ENCODE results near the gene PCDHAC1. TPM values are rescaled to one million over a fixed set of nuclear protein-coding genes. Genes with fewer than 3 reads are reported as not detected.
"Not testable (repeated sequence)": the region's sequence is repeated elsewhere in the genome, so short reads cannot be mapped to it uniquely, and the experiment has no call there.

PCDHAC1 gene
- not detected in 2 replicates for total RNA-seq
- not detected in 2 replicates for polyA plus RNA-seq
- 0.01 TPM in 1 of 2 replicates, not detected in the other for polyA plus RNA-seq (2011; cell fraction: cytosol; rRNA removed)
- polyA plus RNA-seq (2011; cell fraction: nucleus; rRNA removed): 0.03 and 0.08 TPM in 2 replicates
- not detected in 2 replicates for polyA plus RNA-seq (2012)
- polyA minus RNA-seq: 0.08 and 0.17 TPM in 2 replicates
- not detected for polyA minus RNA-seq (2011; cell fraction: cytosol; rRNA and poly(A)+ RNA removed)
- polyA minus RNA-seq (2011; cell fraction: nucleus; rRNA and poly(A)+ RNA removed): 0.19 TPM in 1 of 2 replicates, not detected in the other
- percentile 13 among the genes with signal in this experiment for Bru-seq, nascent RNA
- BruChase-seq, experiment 1, labeled RNA remaining after a 6-hour chase: percentile 11 among the genes with signal in this experiment
- BruChase-seq, experiment 2, labeled RNA remaining after a 2-hour chase: not detected
- long read RNA-seq: 0 reads

- H3K9me1 ChIP-seq (replicated peaks; ENCODE audit: control insufficient read depth, extremely low read depth, insufficient read depth, low read length): no peaks in the 10 kb centered on the region
- ChIA-PET POLR2A (no interaction called here), CTCF (interaction anchor here (1.5 to 2.4 kb wide), 3 partner anchors 102 to 114 kb away, joined by 4 to 34 read pairs (median 8); no protein-coding TSS in a partner anchor)
- peak within 1 kb of the TSS; percentile 69 for H2AFZ ChIP-seq (ENCODE audit: low read depth, low read length)
- no peaks in the 10 kb centered on the region for H3K79me2 ChIP-seq (ENCODE audit: control insufficient read depth, insufficient read depth, low read length)
- no peak within 1 kb of the TSS for H3K9ac ChIP-seq (replicated peaks; ENCODE audit: extremely low read depth, insufficient read depth, low read length)
- DNase-seq (ENCODE audit: low read depth, low spot score) (no peak), FAIRE-seq (no peak)
- intact Hi-C loops (cut with micrococcal nuclease): loop anchor here (1.0 to 5.0 kb wide), 2 partner anchors 44 to 115 kb away; partner anchors contain the start of gene PCDHA13
- H3K4me2 ChIP-seq (ENCODE audit: insufficient read depth, low read length): peak within 1 kb of the TSS; percentile 3
- no TSS peak for BruUV-seq (replicated peaks)
- no peak within 1 kb of the TSS for H3K27ac ChIP-seq (ENCODE audit: insufficient read depth, low read depth, low read length)
- H4K20me1 ChIP-seq (replicated peaks; ENCODE audit: control insufficient read depth, extremely low read depth, insufficient read depth, low read length): no peaks in the 10 kb centered on the region
- dilution Hi-C loops (cut with MboI; ENCODE audit: extremely low pct_ligation_motif_present, low sequenced_read_pairs): no loop called here
- H3K9me3 ChIP-seq (replicated peaks; ENCODE audit: control insufficient read depth, insufficient read depth, low read length): no peaks in the 10 kb centered on the region
- no peaks in the 10 kb centered on the region for H3K36me3 ChIP-seq (ENCODE audit: control insufficient read depth in 2 of 2, extremely low read depth in 1 of 2, insufficient read depth in 2 of 2, low read length in 2 of 2)
- H3K4me3 ChIP-seq (replicated peaks in 1 of 3; ENCODE audit: insufficient read depth in 1 of 3, low read depth in 1 of 3, low read length in 3 of 3): peak within 1 kb of the TSS in 2 of 3 experiments; percentile 1 to 23
- H3K27me3 ChIP-seq (ENCODE audit: control insufficient read depth in 2 of 2, insufficient read depth in 2 of 2, low read length in 2 of 2): peaks cover 23 to 25% of the 10 kb centered on the region in 2 experiments
- TF ChIP-seq GATA2 (IDR thresholded peaks at IDR 0.05; ENCODE audit: insufficient read depth, insufficient read length, low read depth, low read length) (no peak), EZH2 (IDR thresholded peaks at IDR 0.05; ENCODE audit: borderline replicate concordance, low read depth, low read length, severe bottlenecking) (peak; percentile 9)
- H3K4me1 ChIP-seq (ENCODE audit: control insufficient read depth, extremely low read depth, insufficient read depth, low read length): peaks cover 2% of the 10 kb centered on the region
Observed at GRCh38 chr5:140925806-140926442, at the start of gene PCDHAC1. Gene PCDHAC1 (plus strand): TSS chr5:140926299. CDS start chr5:140926893, 594 bp downstream.

DNA sequence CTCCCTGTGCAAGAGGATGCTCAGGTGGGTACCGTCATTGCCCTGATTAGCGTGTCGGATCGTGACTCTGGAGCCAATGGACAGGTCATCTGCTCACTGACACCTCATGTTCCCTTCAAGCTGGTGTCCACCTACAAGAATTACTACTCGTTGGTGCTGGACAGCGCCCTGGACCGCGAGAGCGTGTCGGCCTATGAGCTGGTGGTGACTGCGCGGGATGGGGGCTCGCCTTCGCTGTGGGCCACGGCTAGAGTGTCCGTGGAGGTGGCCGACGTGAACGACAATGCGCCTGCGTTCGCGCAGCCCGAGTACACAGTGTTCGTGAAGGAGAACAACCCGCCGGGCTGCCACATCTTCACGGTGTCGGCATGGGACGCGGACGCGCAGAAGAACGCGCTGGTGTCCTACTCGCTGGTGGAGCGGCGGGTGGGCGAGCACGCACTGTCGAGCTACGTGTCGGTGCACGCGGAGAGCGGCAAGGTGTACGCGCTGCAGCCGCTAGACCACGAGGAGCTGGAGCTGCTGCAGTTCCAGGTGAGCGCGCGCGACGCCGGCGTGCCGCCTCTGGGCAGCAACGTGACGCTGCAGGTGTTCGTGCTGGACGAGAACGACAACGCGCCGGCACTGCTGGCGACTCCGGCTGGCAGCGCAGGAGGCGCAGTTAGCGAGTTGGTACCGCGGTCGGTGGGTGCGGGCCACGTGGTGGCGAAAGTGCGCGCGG lies 49.4 kb upstream of the PCDHAC1 start:
- H3K79me2 ChIP-seq (ENCODE audit: control insufficient read depth, insufficient read depth, low read length); H3K27me3 ChIP-seq (ENCODE audit: control insufficient read depth in 2 of 2, insufficient read depth in 2 of 2, low read length in 2 of 2); H3K9me1 ChIP-seq (replicated peaks; ENCODE audit: control insufficient read depth, extremely low read depth, insufficient read depth, low read length); H3K4me2 ChIP-seq (ENCODE audit: insufficient read depth, low read length); H3K9me3 ChIP-seq (replicated peaks; ENCODE audit: control insufficient read depth, insufficient read depth, low read length); H4K20me1 ChIP-seq (replicated peaks; ENCODE audit: control insufficient read depth, extremely low read depth, insufficient read depth, low read length); H2AFZ ChIP-seq (ENCODE audit: low read depth, low read length); H3K4me3 ChIP-seq (replicated peaks in 1 of 3; ENCODE audit: insufficient read depth in 1 of 3, low read depth in 1 of 3, low read length in 3 of 3); H3K9ac ChIP-seq (replicated peaks; ENCODE audit: extremely low read depth, insufficient read depth, low read length); DNase-seq (ENCODE audit: low read depth, low spot score); intact Hi-C loops (cut with micrococcal nuclease); H3K27ac ChIP-seq (ENCODE audit: insufficient read depth, low read depth, low read length); dilution Hi-C loops (cut with MboI; ENCODE audit: extremely low pct_ligation_motif_present, low sequenced_read_pairs); FAIRE-seq; POLR2A ChIA-PET; BruUV-seq (replicated peaks); H3K36me3 ChIP-seq (ENCODE audit: control insufficient read depth in 2 of 2, extremely low read depth in 1 of 2, insufficient read depth in 2 of 2, low read length in 2 of 2); H3K4me1 ChIP-seq (ENCODE audit: control insufficient read depth, extremely low read depth, insufficient read depth, low read length): not testable (repeated sequence)
- CTCF ChIA-PET: interaction anchor here (1.6 kb wide), 1 partner anchor 164 kb away, joined by 3 read pairs; no protein-coding TSS in a partner anchor

Data from endothelial cell of umbilical vein (primary cell).